ENCODE data around the gene CUL9. TPM values are rescaled to one million over a fixed set of nuclear protein-coding genes. Genes with fewer than 3 reads are reported as not detected.

The CUL9 gene
- total and polyA plus RNA-seq, 3 experiments from 2014 or later, result 9.0 to 38.3 (median 35.3) TPM

DNA sequence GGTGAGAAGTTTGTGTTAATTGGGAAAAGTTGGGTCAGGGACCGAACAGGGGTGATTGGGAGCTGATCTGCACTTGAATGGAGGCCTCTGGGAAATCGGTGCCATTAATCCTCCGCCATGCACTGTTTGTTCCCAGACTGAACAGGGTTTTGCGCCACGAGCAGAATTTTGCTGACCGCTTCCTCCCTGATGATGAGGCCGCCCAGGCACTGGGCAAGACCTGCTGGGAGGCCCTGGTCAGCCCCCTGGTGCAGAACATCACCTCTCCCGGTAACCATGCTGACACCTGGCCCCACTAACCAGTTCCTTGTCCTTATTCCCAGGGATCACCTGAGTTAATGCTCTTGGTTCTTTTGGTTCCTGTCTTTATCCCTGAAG is 21.7 kb downstream of the CUL9 start:
- no peak overlapping the region for H3K27ac ChIP-seq (ENCODE audit: low read depth, low read length)
- Mint-ChIP-seq H3K36me3 (peaks cover 0 to 69% (median 25%) of the 10 kb centered on the region in 3 donors), H3K4me3 (no peak overlapping the region), H3K9me3 (no peaks in the 10 kb centered on the region), H3K4me1 (no peaks in the 10 kb centered on the region), H3K27me3 (no peaks in the 10 kb centered on the region), H3K27ac (no peak overlapping the region)
- POLR2A ChIA-PET, result no interaction called here
- H3K4me3 ChIP-seq (ENCODE audit: low read length), result no peak overlapping the region
- no peaks in the 10 kb centered on the region for H3K27me3 ChIP-seq (ENCODE audit: insufficient read depth, low read length, poor library complexity, severe bottlenecking)
- no peak for DNase-seq
- H3K4me1 ChIP-seq (ENCODE audit: insufficient read depth, low read length), result no peaks in the 10 kb centered on the region
- CTCF ChIA-PET, result interaction anchor here (4.8 kb wide), 1 partner anchor 25 kb away, joined by 15 read pairs; the partner anchor contains the start of gene DNPH1
- H3K9me3 ChIP-seq (ENCODE audit: low read length), result no peaks in the 10 kb centered on the region
- no peaks in the 10 kb centered on the region for H3K36me3 ChIP-seq (ENCODE audit: insufficient read depth, low read length)

- H3K36me3 ChIP-seq (ENCODE audit: insufficient read depth, low read length), result no peaks in the 10 kb centered on the region
- ChIA-PET CTCF (no interaction called here), POLR2A (no interaction called here)
- no peaks in the 10 kb centered on the region for H3K4me1 ChIP-seq (ENCODE audit: insufficient read depth, low read length)
- H3K27ac ChIP-seq (ENCODE audit: low read depth, low read length), result no peak overlapping the region
- H3K27me3 Mint-ChIP-seq, result no peaks in the 10 kb centered on the region
- H3K27me3 ChIP-seq (ENCODE audit: insufficient read depth, low read length, poor library complexity, severe bottlenecking), result no peaks in the 10 kb centered on the region
- H3K9me3 ChIP-seq (ENCODE audit: low read length), result no peaks in the 10 kb centered on the region
- H3K27ac Mint-ChIP-seq, result peak overlapping the region in 1 of 8 donors; percentile 38
- H3K36me3 Mint-ChIP-seq, result peaks cover 0 to 66% (median 25%) of the 10 kb centered on the region in 3 donors
- no peaks in the 10 kb centered on the region for H3K9me3 Mint-ChIP-seq
- H3K4me3 ChIP-seq (ENCODE audit: low read length), result no peak overlapping the region
- H3K4me3 Mint-ChIP-seq, result no peak overlapping the region
- DNase-seq, result no peak
- H3K4me1 Mint-ChIP-seq, result no peaks in the 10 kb centered on the region
Measured at GRCh38 chr6:43204271-43205105, 22.5 kb downstream of the CUL9 start.

- no peak overlapping the region for H3K4me3 ChIP-seq (ENCODE audit: low read length)
- ChIA-PET POLR2A (no interaction called here), CTCF (no interaction called here)
- peaks cover 0 to 53% (median 21%) of the 10 kb centered on the region in 3 donors for H3K36me3 Mint-ChIP-seq
- no peaks in the 10 kb centered on the region for H3K27me3 Mint-ChIP-seq
- no peak overlapping the region for H3K27ac Mint-ChIP-seq
- no peaks in the 10 kb centered on the region for H3K9me3 ChIP-seq (ENCODE audit: low read length)
- H3K27me3 ChIP-seq (ENCODE audit: insufficient read depth, low read length, poor library complexity, severe bottlenecking), result no peaks in the 10 kb centered on the region
- H3K9me3 Mint-ChIP-seq, result no peaks in the 10 kb centered on the region
- no peaks in the 10 kb centered on the region for H3K36me3 ChIP-seq (ENCODE audit: insufficient read depth, low read length)
- no peaks in the 10 kb centered on the region for H3K4me1 Mint-ChIP-seq
- H3K27ac ChIP-seq (ENCODE audit: low read depth, low read length), result no peak overlapping the region
- no peak overlapping the region for H3K4me3 Mint-ChIP-seq
- H3K4me1 ChIP-seq (ENCODE audit: insufficient read depth, low read length), result no peaks in the 10 kb centered on the region
- DNase-seq, result no peak
Measured at GRCh38 chr6:43205849-43206248, 23.9 kb downstream of the CUL9 start.

DNA sequence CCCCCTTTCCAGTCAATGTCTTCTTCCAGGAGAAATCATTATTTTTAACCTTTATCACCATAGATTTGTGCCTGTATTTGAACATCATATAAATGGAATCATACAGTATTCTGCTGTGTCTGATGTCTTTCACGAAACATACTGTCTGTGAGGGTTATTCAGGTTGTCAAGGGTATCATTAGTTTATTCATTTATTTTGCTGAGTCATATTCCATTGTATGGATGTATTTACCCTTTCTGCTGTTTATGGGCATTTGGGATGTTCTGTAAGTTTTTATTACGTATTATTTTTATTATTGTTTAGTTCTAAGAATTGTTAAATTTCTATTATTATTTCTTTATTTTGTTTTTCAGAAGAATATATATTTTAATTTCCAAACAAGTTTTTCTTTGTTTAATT is 25.3 kb downstream of the CUL9 start:
- DNase-seq, result no peak
- Histone ChIP-seq H3K4me1 (ENCODE audit: insufficient read depth, low read length) (no peaks in the 10 kb centered on the region), H3K27ac (ENCODE audit: low read depth, low read length) (no peak overlapping the region), H3K4me3 (ENCODE audit: low read length) (no peak overlapping the region), H3K27me3 (ENCODE audit: insufficient read depth, low read length, poor library complexity, severe bottlenecking) (no peaks in the 10 kb centered on the region), H3K9me3 (ENCODE audit: low read length) (no peaks in the 10 kb centered on the region), H3K36me3 (ENCODE audit: insufficient read depth, low read length) (no peaks in the 10 kb centered on the region)
- Mint-ChIP-seq H3K4me3 (no peak overlapping the region), H3K36me3 (peaks cover 0 to 45% (median 11%) of the 10 kb centered on the region in 3 donors), H3K4me1 (no peaks in the 10 kb centered on the region), H3K9me3 (no peaks in the 10 kb centered on the region), H3K27me3 (no peaks in the 10 kb centered on the region), H3K27ac (peak overlapping the region in 1 of 8 donors; percentile 82)
- ChIA-PET CTCF (no interaction called here), POLR2A (no interaction called here)

GRCh38 chr6:43211955-43212354 is 30.0 kb downstream of the CUL9 start:
- Mint-ChIP-seq H3K4me1 (no peaks in the 10 kb centered on the region), H3K27me3 (no peaks in the 10 kb centered on the region), H3K27ac (peak overlapping the region in 2 of 8 donors; percentile 38 to 47), H3K4me3 (no peak overlapping the region), H3K36me3 (peaks cover 0 to 43% (median 19%) of the 10 kb centered on the region in 3 donors), H3K9me3 (no peaks in the 10 kb centered on the region)
- ChIA-PET CTCF (interaction anchor here (1.4 kb wide), 1 partner anchor 17 kb away, joined by 3 read pairs; the partner anchor contains the start of gene DNPH1), POLR2A (no interaction called here)
- DNase-seq, result no peak
- Histone ChIP-seq H3K27ac (ENCODE audit: low read depth, low read length) (no peak overlapping the region), H3K4me1 (ENCODE audit: insufficient read depth, low read length) (no peaks in the 10 kb centered on the region), H3K9me3 (ENCODE audit: low read length) (no peaks in the 10 kb centered on the region), H3K36me3 (ENCODE audit: insufficient read depth, low read length) (no peaks in the 10 kb centered on the region), H3K27me3 (ENCODE audit: insufficient read depth, low read length, poor library complexity, severe bottlenecking) (no peaks in the 10 kb centered on the region), H3K4me3 (ENCODE audit: low read length) (no peak overlapping the region)

DNA sequence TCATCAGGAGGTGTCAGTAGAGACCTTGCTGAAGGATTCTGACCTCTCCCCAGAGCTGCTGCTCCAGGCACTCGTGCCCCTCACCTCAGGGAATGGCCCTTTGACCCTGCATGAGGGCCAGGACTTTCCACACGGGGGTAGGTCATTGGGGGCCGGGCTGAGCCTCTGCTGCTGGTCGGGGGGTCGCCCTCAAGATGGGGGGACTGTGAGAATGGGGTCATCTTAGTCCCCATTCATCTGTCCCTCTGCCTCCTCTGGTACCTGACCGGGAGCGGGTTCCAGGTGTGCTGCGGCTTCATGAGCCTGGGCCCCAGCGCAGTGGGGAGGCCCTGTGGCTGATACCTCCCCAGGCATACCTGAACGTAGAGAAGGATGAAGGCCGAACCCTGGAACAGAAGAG is 31.4 kb downstream of the CUL9 start:
- no peak overlapping the region for H3K4me3 ChIP-seq (ENCODE audit: low read length)
- H3K36me3 Mint-ChIP-seq, result peaks cover 5 to 49% (median 20%) of the 10 kb centered on the region in 3 donors
- no peaks in the 10 kb centered on the region for H3K36me3 ChIP-seq (ENCODE audit: insufficient read depth, low read length)
- H3K4me1 ChIP-seq (ENCODE audit: insufficient read depth, low read length), result no peaks in the 10 kb centered on the region
- no peaks in the 10 kb centered on the region for H3K27me3 Mint-ChIP-seq
- CTCF ChIA-PET, result no interaction called here
- H3K27me3 ChIP-seq (ENCODE audit: insufficient read depth, low read length, poor library complexity, severe bottlenecking), result no peaks in the 10 kb centered on the region
- H3K27ac Mint-ChIP-seq, result peak overlapping the region in 2 of 8 donors; percentile 42 to 70
- H3K9me3 Mint-ChIP-seq, result no peaks in the 10 kb centered on the region
- H3K27ac ChIP-seq (ENCODE audit: low read depth, low read length), result no peak overlapping the region
- POLR2A ChIA-PET, result no interaction called here
- DNase-seq, result no peak
- no peaks in the 10 kb centered on the region for H3K9me3 ChIP-seq (ENCODE audit: low read length)
- H3K4me1 Mint-ChIP-seq, result no peaks in the 10 kb centered on the region
- H3K4me3 Mint-ChIP-seq, result no peak overlapping the region

DNA sequence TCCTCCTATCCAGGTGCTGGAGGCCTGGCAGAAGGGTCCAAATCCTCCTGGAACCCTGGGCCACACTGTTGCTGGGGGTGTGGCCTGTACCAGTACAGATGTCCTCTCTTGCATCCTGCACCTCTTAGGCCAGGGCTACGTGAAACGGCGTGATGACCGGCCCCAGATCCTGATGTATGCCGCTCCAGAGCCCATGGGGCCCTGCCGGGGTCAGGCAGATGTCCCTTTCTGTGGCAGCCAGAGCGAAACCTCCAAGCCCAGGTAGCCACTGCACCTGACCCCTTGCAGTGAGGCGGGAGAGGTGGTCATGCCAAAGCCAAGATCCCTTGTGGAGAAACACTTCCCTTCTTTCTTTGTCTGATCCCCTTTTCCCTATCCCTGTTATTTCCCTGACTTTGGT is 33.1 kb downstream of the CUL9 start:
- Histone ChIP-seq H3K4me3 (ENCODE audit: low read length) (no peak overlapping the region), H3K27ac (ENCODE audit: low read depth, low read length) (no peak overlapping the region), H3K9me3 (ENCODE audit: low read length) (no peaks in the 10 kb centered on the region), H3K4me1 (ENCODE audit: insufficient read depth, low read length) (no peaks in the 10 kb centered on the region), H3K27me3 (ENCODE audit: insufficient read depth, low read length, poor library complexity, severe bottlenecking) (no peaks in the 10 kb centered on the region), H3K36me3 (ENCODE audit: insufficient read depth, low read length) (no peaks in the 10 kb centered on the region)
- DNase-seq, result no peak
- no peak overlapping the region for H3K4me3 Mint-ChIP-seq
- H3K27me3 Mint-ChIP-seq, result no peaks in the 10 kb centered on the region
- H3K4me1 Mint-ChIP-seq, result no peaks in the 10 kb centered on the region
- H3K27ac Mint-ChIP-seq, result no peak overlapping the region
- CTCF ChIA-PET, result interaction anchor here (1.4 kb wide), 1 partner anchor 14 kb away, joined by 7 read pairs; the partner anchor contains the start of gene DNPH1
- POLR2A ChIA-PET, result no interaction called here
- H3K9me3 Mint-ChIP-seq, result no peaks in the 10 kb centered on the region
- H3K36me3 Mint-ChIP-seq, result peaks cover 8 to 60% (median 22%) of the 10 kb centered on the region in 3 donors

DNA sequence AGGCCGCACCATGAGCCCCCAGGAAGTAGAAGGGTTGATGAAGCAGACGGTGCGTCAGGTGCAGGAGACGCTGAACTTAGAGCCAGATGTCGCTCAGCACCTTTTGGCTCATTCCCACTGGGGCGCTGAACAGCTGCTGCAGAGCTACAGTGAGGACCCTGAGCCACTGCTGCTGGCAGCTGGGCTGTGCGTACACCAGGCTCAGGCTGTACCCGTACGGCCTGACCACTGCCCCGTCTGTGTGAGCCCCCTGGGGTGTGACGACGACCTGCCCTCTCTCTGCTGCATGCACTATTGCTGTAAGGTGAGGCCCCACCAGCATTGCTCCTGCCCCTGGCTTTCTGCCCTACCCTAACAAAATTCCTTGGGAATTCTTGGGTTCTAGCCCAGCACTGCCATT is 34.2 kb downstream of the CUL9 start:
- DNase-seq, result no peak
- ChIA-PET CTCF (no interaction called here), POLR2A (interaction anchor here (0.6 kb wide), 1 partner anchor 338 kb away, joined by 3 read pairs; no protein-coding TSS in a partner anchor)
- no peaks in the 10 kb centered on the region for H3K36me3 ChIP-seq (ENCODE audit: insufficient read depth, low read length)
- peaks cover 0 to 6% (median 5%) of the 10 kb centered on the region in 3 donors for H3K4me1 Mint-ChIP-seq
- no peaks in the 10 kb centered on the region for H3K27me3 ChIP-seq (ENCODE audit: insufficient read depth, low read length, poor library complexity, severe bottlenecking)
- no peak overlapping the region for H3K4me3 Mint-ChIP-seq
- no peaks in the 10 kb centered on the region for H3K27me3 Mint-ChIP-seq
- H3K4me1 ChIP-seq (ENCODE audit: insufficient read depth, low read length), result no peaks in the 10 kb centered on the region
- no peak overlapping the region for H3K27ac ChIP-seq (ENCODE audit: low read depth, low read length)
- no peak overlapping the region for H3K27ac Mint-ChIP-seq
- no peaks in the 10 kb centered on the region for H3K9me3 ChIP-seq (ENCODE audit: low read length)
- no peaks in the 10 kb centered on the region for H3K9me3 Mint-ChIP-seq
- H3K36me3 Mint-ChIP-seq, result peaks cover 8 to 69% (median 22%) of the 10 kb centered on the region in 3 donors
- H3K4me3 ChIP-seq (ENCODE audit: low read length), result no peak overlapping the region

Measured in CD8-positive, alpha-beta memory T cell (primary cell).